Measurements from ENCODE around the gene DISC1. TPM values are rescaled to one million over a fixed set of nuclear protein-coding genes. Genes with fewer than 3 reads are reported as not detected.

Gene DISC1
- total and polyA plus RNA-seq, 2 donors (not counting 1 experiment from before 2014, with no cell fraction given): 2.7 to 4.3 TPM

- H3K4me3 Mint-ChIP-seq: no peak overlapping the region
- no peaks in the 10 kb centered on the region for H3K27me3 ChIP-seq (replicated peaks in 1 of 4; ENCODE audit: control extremely low read depth in 1 of 4, control insufficient read depth in 3 of 4, insufficient read depth in 4 of 4, low read length in 3 of 4)
- TF ChIP-seq EZH2 (IDR thresholded peaks at IDR 0.05; ENCODE audit: borderline replicate concordance, insufficient read depth, low read depth, low read length, poor library complexity, severe bottlenecking) (no peak), CTCF (IDR thresholded peaks at IDR 0.05) (no peak)
- H3K27ac ChIP-seq (ENCODE audit: low read length in 2 of 2): no peak overlapping the region
- no peaks in the 10 kb centered on the region for H3K36me3 ChIP-seq (replicated peaks in 1 of 2; ENCODE audit: control extremely low read depth in 1 of 2, control insufficient read depth in 1 of 2, extremely low read depth in 1 of 2, insufficient read depth in 2 of 2, low read length in 1 of 2)
- no peak overlapping the region for H3K4me2 ChIP-seq (replicated peaks; ENCODE audit: low read depth, low read length, poor library complexity, severe bottlenecking)
- no peaks in the 10 kb centered on the region for H3K9me3 Mint-ChIP-seq (ENCODE audit: insufficient read depth)
- intact Hi-C loops (cut with micrococcal nuclease): no loop called here
- no peak overlapping the region for H3K9ac ChIP-seq (ENCODE audit: low read length)
- CTCF ChIA-PET: no interaction called here
- no peaks in the 10 kb centered on the region for H3K4me1 ChIP-seq (ENCODE audit: control insufficient read depth in 2 of 2, insufficient read depth in 2 of 2, low read length in 2 of 2)
- H3K4me3 ChIP-seq (ENCODE audit: control extremely low read depth in 1 of 5, extremely low read depth in 1 of 5, insufficient read depth in 1 of 5, low read depth in 2 of 5, low read length in 4 of 5): no peak overlapping the region
- no peaks in the 10 kb centered on the region for H3K27me3 Mint-ChIP-seq
- no peaks in the 10 kb centered on the region for H3K4me1 Mint-ChIP-seq
- H2AFZ ChIP-seq (ENCODE audit: insufficient read depth, low read depth, low read length, poor library complexity, severe bottlenecking): no peak overlapping the region
- DNase-seq: no peak
- no peaks in the 10 kb centered on the region for H4K20me1 ChIP-seq (ENCODE audit: control insufficient read depth, insufficient read depth, low read length, poor library complexity, severe bottlenecking)
- POLR2A ChIA-PET: no interaction called here
- no peaks in the 10 kb centered on the region for H3K79me2 ChIP-seq (ENCODE audit: control insufficient read depth, insufficient read depth, low read length)
- no peak overlapping the region for H3K27ac Mint-ChIP-seq
- no peak for ATAC-seq (ENCODE audit: low read depth)
- WGBS (ENCODE audit: insufficient coverage): 94% methylated on average over 3 of the region's 6 CpGs
- no peaks in the 10 kb centered on the region for H3K9me3 ChIP-seq (ENCODE audit: control extremely low read depth in 1 of 3, control insufficient read depth in 2 of 3, insufficient read depth in 1 of 3, low read length in 2 of 3)
Measured at GRCh38 chr1:231801042-231801585, 174.5 kb downstream of the DISC1 start.

GRCh38 chr1:231803353-231803752 lies 176.8 kb downstream of the DISC1 start:
- H3K27ac Mint-ChIP-seq: no peak overlapping the region
- H3K27me3 Mint-ChIP-seq: no peaks in the 10 kb centered on the region
- Histone ChIP-seq H3K9me3 (ENCODE audit: control extremely low read depth in 1 of 3, control insufficient read depth in 2 of 3, insufficient read depth in 1 of 3, low read length in 2 of 3) (no peaks in the 10 kb centered on the region), H4K20me1 (ENCODE audit: control insufficient read depth, insufficient read depth, low read length, poor library complexity, severe bottlenecking) (no peaks in the 10 kb centered on the region), H3K9ac (ENCODE audit: low read length) (no peak overlapping the region), H3K36me3 (replicated peaks in 1 of 2; ENCODE audit: control extremely low read depth in 1 of 2, control insufficient read depth in 1 of 2, extremely low read depth in 1 of 2, insufficient read depth in 2 of 2, low read length in 1 of 2) (no peaks in the 10 kb centered on the region), H3K27me3 (replicated peaks in 1 of 4; ENCODE audit: control extremely low read depth in 1 of 4, control insufficient read depth in 3 of 4, insufficient read depth in 4 of 4, low read length in 3 of 4) (no peaks in the 10 kb centered on the region), H2AFZ (ENCODE audit: insufficient read depth, low read depth, low read length, poor library complexity, severe bottlenecking) (no peak overlapping the region), H3K4me1 (ENCODE audit: control insufficient read depth in 2 of 2, insufficient read depth in 2 of 2, low read length in 2 of 2) (no peaks in the 10 kb centered on the region), H3K27ac (ENCODE audit: low read length in 2 of 2) (no peak overlapping the region), H3K79me2 (ENCODE audit: control insufficient read depth, insufficient read depth, low read length) (no peaks in the 10 kb centered on the region), H3K4me2 (replicated peaks; ENCODE audit: low read depth, low read length, poor library complexity, severe bottlenecking) (no peak overlapping the region), H3K4me3 (ENCODE audit: control extremely low read depth in 1 of 5, extremely low read depth in 1 of 5, insufficient read depth in 1 of 5, low read depth in 2 of 5, low read length in 4 of 5) (no peak overlapping the region)
- ChIA-PET POLR2A (no interaction called here), CTCF (no interaction called here)
- TF ChIP-seq EZH2 (IDR thresholded peaks at IDR 0.05; ENCODE audit: borderline replicate concordance, insufficient read depth, low read depth, low read length, poor library complexity, severe bottlenecking): no peak
- no peak for TF ChIP-seq CTCF (IDR thresholded peaks at IDR 0.05)
- DNase-seq (no peak), ATAC-seq (ENCODE audit: low read depth) (no peak)
- no peak overlapping the region for H3K4me3 Mint-ChIP-seq
- intact Hi-C loops (cut with micrococcal nuclease): no loop called here
- WGBS (ENCODE audit: insufficient coverage): 91% methylated on average over 3 of the region's 8 CpGs
- H3K4me1 Mint-ChIP-seq: no peaks in the 10 kb centered on the region
- no peaks in the 10 kb centered on the region for H3K9me3 Mint-ChIP-seq (ENCODE audit: insufficient read depth)
